Ishikawa (cell line): Measurements from ENCODE around the gene MICOS13.

Experiments
- CEBPB ChIP-seq: IDR thresholded peaks from 2 replicates; pipeline ENCODE4 v1.6.1; 2012
- CREB1 ChIP-seq: IDR thresholded peaks from 2 replicates; pipeline ENCODE4 v1.6.1; 2012; ENCODE audit warnings: low read depth
- EGR1 ChIP-seq: IDR thresholded peaks from 2 replicates; pipeline ENCODE4 v1.6.1; 2012
- EP300 ChIP-seq: IDR thresholded peaks from 2 replicates; pipeline ENCODE4 v1.6.1; 2012; ENCODE audit warnings: borderline replicate concordance
- FOXM1 ChIP-seq: IDR thresholded peaks from 2 replicates; pipeline ENCODE4 v1.6.1; 2012; ENCODE audit warnings: low read depth, borderline replicate concordance
- MAX ChIP-seq: IDR thresholded peaks from 2 replicates; pipeline ENCODE4 v1.6.1; 2012
- NFIC ChIP-seq: IDR thresholded peaks from 2 replicates; pipeline ENCODE4 v1.6.1; 2012
- RAD21 ChIP-seq: IDR thresholded peaks from 2 replicates; pipeline ENCODE4 v1.6.1; 2012; ENCODE audit warnings: low read depth
- TAF1 ChIP-seq: IDR thresholded peaks from 2 replicates; pipeline ENCODE4 v1.6.1; 2012; ENCODE audit warnings: low read depth, mild to moderate bottlenecking
- TCF12 ChIP-seq: IDR thresholded peaks from 2 replicates; pipeline ENCODE4 v1.6.1; 2012; ENCODE audit warnings: low read depth
- TEAD4 ChIP-seq: IDR thresholded peaks from 2 replicates; pipeline ENCODE4 v1.6.1; 2012
- USF1 ChIP-seq: IDR thresholded peaks from 2 replicates; pipeline ENCODE4 v1.6.1; 2012
- YY1 ChIP-seq: IDR thresholded peaks from 2 replicates; pipeline ENCODE4 v1.6.1; 2012; ENCODE audit warnings: low read depth
- ZBTB7A ChIP-seq: IDR thresholded peaks from 2 replicates; pipeline ENCODE4 v1.6.1; 2012; ENCODE audit warnings: low read depth
- TF ChIP-seq, protein P1 (sequence below): IDR thresholded peaks from 2 replicates; pipeline ENCODE4 v1.6.1; 2012; ENCODE audit warnings: low read depth, mild to moderate bottlenecking

Gene MICOS13

DNA sequence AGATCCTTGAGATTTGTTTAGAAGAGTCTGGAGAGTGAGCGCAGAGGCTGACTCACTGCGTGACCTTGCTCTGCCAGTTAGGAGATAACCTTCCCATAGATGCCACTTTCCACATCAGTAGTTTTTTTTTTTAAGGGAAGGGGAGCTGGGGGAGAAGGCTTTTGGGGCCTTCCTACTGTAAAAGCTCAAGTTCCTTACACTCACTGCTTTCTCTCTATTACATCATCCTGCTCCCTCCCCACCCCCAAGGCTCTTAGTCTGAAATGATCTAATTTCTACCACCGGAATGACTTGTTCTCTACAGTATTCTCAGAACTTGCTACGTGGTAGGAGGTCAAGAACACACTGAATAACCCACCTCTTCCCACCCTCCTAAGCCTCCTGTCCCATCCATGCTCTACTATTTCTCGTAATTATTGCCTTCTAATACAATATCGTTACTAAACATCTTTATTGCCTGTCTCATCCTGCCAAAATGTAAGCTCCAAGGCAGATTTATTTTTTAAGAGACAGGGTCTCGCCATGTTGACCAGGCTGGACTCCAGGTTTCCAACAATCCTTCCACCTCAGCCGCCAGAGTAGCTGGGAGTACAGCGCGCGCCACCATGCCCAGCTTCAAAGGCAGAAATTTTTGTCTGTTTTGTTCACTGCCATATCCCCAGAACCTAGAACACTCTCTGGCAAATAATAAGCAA lies 38.4 kb upstream of the MICOS13 start:
- TF ChIP-seq CREB1 (no peak), TEAD4 (no peak), EGR1 (no peak), EP300 (no peak), RAD21 (no peak), ZBTB7A (no peak), CEBPB (no peak), TAF1 (no peak), YY1 (no peak)
- TF ChIP-seq, protein P1, sequence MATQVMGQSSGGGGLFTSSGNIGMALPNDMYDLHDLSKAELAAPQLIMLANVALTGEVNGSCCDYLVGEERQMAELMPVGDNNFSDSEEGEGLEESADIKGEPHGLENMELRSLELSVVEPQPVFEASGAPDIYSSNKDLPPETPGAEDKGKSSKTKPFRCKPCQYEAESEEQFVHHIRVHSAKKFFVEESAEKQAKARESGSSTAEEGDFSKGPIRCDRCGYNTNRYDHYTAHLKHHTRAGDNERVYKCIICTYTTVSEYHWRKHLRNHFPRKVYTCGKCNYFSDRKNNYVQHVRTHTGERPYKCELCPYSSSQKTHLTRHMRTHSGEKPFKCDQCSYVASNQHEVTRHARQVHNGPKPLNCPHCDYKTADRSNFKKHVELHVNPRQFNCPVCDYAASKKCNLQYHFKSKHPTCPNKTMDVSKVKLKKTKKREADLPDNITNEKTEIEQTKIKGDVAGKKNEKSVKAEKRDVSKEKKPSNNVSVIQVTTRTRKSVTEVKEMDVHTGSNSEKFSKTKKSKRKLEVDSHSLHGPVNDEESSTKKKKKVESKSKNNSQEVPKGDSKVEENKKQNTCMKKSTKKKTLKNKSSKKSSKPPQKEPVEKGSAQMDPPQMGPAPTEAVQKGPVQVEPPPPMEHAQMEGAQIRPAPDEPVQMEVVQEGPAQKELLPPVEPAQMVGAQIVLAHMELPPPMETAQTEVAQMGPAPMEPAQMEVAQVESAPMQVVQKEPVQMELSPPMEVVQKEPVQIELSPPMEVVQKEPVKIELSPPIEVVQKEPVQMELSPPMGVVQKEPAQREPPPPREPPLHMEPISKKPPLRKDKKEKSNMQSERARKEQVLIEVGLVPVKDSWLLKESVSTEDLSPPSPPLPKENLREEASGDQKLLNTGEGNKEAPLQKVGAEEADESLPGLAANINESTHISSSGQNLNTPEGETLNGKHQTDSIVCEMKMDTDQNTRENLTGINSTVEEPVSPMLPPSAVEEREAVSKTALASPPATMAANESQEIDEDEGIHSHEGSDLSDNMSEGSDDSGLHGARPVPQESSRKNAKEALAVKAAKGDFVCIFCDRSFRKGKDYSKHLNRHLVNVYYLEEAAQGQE = no peak

DNA sequence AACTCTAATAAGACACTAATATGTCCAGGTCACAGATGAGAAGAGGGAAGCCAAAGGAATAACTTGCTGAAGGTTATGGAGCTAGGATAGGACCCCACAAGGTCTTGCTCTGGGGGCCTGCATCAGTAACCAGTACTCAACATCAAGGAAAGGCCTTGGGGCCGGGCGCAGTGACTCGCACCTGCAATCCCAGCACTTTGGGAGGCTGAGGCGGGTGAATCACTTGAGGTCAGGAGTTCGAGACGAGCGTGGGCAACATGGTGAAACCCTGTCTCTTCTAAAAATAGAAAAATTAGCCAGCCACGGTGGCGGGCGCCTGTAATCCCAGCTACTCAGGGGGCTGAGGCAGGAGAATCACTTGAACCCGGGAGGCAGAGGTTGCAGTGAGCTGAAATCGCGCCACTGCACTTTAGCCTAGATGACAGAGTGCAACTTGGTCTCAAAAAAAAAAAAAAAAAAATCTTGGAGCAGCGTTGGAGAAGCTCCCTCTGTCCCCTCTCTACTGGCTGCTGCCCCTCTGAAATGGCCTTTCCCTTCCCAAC lies 37.8 kb upstream of the MICOS13 start:
- TF ChIP-seq CEBPB = no peak
- no peak for TF ChIP-seq TAF1
- TF ChIP-seq EP300 = no peak
- TF ChIP-seq USF1 = no peak
- TF ChIP-seq CREB1 = no peak
- TF ChIP-seq, protein P1 = no peak
- TF ChIP-seq EGR1 = no peak
- TF ChIP-seq YY1 = no peak
- no peak for TF ChIP-seq MAX
- TF ChIP-seq TCF12 = no peak
- TF ChIP-seq TEAD4 = no peak
- no peak for TF ChIP-seq ZBTB7A
- TF ChIP-seq RAD21 = no peak
- TF ChIP-seq FOXM1 = no peak
- TF ChIP-seq NFIC = no peak

GRCh38 chr19:5717215-5717935 lies 37.1 kb upstream of the MICOS13 start:
- no peak for TF ChIP-seq FOXM1
- no peak for TF ChIP-seq NFIC
- no peak for TF ChIP-seq TAF1
- no peak for TF ChIP-seq EGR1
- TF ChIP-seq USF1 = no peak
- no peak for TF ChIP-seq MAX
- TF ChIP-seq EP300 = no peak
- TF ChIP-seq YY1 = no peak

DNA sequence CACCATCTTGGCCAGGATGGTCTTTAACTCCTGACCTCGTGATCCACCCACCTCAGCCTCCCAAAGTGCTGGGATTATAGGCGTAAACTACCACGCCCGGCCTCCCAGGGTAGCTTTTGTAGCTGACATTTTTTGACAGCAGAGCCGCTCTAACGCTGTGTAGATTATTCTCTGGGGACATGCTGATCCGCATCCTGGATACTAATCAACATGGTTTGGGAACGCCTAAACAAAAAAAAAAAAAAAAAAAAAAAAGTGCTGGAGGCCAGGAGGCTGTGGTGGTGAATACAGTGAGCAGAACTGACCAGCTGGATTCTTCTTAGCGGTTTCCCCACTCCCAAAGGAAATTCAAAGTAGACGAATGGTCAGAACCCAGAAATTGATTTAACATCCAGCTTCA lies 34.5 kb upstream of the MICOS13 start:
- TF ChIP-seq CEBPB (no peak), TEAD4 (no peak), ZBTB7A (no peak), TCF12 (no peak), EP300 (no peak), RAD21 (no peak), MAX (no peak), FOXM1 (no peak), TAF1 (no peak), CREB1 (no peak), EGR1 (no peak), USF1 (no peak)
- TF ChIP-seq, protein P1 = no peak
